OCI-M1 (cell line): ENCODE results near the gene STXBP4.

ENCODE experiments used
- DNase-seq: peaks from one replicate; lab custom pipeline; 2025; lab: John Stamatoyannopoulos, UW

STXBP4 gene

DNA sequence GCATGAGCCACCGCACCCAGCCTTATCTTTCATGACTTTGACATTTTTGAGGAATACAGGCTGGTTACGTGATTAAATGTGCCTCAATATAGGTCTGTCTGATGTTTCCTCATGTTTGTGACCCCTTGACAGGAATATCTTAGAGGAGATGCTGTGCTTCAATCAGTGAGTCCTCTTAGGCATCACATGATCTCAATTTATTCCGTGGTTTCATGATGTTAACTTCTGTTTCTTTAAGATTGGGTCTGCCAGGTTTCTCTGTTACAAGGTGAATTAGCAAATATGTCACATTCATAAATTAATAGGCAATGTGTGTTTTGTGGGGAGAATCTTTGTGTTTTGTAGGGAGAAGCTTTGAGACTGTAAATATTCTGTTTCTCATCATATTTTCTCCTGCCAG lies 3.3 kb downstream of the STXBP4 start:
- no peak for DNase-seq

DNA sequence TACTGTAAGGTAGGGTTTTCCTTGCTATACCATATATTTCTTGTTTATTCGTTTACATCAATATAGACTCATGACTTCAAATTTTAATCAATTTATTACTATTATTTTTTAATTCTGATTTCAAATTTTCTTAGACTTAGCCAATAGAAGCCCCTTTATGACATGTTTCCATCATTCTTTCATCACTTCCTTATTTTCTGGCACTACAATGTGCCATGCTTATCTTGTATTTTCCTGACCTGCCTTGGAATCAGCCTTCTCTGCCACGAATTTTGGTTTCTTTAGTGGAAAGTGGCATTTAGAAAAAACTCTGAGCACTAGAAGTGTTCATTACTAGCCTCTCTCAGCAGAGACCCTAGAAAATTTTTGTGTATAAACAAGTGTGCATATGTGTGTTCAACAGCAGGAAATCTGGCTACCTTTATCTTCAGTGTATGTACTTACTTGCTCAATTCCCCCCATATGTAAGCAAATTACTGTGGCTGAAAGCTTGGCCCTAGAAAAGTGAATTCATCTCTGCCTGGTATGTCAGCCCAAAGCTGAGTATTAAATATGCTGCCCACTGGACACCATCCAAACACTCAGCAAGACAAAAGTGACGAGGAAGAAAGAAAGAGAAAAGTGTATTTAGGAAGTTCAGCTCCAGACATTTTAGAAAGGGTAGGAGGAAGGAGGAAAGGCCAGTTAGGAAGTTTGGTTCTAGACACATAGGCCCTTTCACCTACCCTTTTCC lies 4.0 kb downstream of the STXBP4 start:
- peak; percentile 42 for DNase-seq

DNA sequence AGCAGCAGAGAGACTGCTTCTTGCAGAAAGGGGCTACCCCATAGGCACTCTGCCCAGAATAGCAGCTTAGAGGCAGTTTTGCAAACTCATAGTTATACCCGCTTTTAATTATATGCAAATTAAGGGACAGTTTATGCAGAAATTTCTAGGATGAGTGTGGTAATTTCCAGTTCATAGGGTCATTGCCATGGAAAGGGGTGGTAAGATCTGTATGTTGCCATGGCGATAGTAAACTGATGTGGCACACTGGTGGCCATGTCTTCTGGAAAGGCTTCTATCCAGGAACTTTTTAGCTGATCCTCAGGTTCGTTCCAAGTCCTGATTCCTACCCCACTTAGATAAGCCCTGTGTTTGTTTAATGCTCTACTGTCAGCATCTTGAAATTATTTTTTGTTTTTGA lies 6.2 kb downstream of the STXBP4 start:
- no peak for DNase-seq

DNA sequence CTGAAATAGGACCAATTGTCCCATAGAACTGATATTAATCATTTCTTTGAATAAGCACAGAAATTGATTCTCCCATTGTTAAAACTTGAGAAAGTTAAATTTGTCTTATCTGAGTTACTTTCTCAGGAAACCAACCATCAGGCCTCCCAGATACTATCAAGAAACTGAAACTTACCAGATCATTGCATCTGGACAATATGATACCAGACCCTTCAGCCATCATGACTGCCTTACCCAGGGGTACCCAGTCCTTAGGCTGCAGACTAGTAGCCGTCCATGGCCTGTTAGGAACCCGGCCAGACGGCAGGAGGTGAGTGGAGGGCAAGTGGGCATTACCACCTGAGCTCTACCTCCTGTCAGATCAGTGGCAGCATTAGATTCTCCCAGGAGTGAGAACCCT lies 7.8 kb downstream of the STXBP4 start:
- no peak for DNase-seq

DNA sequence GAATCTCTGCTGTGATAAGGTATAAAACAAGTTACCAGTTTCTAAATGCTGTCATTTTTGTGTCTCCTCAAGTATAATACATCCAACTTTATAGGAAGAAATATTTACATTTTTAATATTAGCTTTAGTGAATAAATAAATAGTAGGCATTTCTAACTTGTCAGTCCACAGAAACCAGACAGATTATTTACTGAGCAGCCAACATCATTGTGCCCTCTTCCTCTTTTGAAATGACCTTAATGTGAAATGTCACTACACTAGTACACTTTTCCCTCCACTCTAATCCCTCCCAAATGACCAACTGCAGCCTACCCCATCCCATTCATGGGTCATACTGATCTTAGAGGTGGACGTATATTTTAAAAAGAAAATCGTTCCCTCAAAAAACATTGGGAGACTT lies 9.2 kb downstream of the STXBP4 start:
- DNase-seq, result peak; percentile 44

DNA sequence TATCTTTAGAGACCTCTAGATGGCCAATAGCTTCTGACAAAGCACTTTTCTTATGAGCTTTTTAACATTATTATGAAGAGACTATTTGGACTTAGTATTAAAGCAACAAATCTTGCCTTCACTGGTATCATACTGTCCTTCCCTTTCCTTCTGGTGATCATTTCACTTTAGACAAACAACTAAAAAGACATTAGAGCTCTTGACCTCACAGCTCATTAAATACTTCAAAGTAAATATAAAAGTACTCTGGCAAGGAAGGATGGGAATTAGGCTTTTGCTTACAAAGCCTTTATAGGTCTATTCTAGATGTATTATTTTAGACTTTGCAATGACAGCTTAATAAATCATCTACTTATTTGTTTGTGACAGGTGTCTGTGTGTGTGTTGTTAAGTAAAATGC lies 11.1 kb downstream of the STXBP4 start:
- DNase-seq, result no peak

DNA sequence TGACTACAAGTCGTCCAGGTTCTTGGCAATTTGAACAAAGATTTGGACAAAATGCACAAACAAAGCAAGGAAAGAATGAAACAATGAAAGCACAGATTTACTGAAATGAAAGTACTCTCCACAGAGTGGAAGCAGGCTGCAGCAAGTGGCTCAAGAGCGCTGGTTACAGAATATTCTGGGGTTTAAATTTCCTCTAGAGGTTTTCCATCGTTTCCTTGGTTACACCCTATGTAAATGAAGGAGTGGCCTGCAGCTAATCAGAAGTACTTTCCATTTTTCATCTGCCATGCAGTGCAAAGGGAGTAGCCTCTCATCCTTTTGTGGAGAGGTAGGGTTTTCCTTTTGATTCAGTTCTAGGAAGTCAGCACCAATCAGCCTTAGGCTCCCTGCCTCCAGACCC lies 11.8 kb downstream of the STXBP4 start:
- peak; percentile 27 for DNase-seq

DNA sequence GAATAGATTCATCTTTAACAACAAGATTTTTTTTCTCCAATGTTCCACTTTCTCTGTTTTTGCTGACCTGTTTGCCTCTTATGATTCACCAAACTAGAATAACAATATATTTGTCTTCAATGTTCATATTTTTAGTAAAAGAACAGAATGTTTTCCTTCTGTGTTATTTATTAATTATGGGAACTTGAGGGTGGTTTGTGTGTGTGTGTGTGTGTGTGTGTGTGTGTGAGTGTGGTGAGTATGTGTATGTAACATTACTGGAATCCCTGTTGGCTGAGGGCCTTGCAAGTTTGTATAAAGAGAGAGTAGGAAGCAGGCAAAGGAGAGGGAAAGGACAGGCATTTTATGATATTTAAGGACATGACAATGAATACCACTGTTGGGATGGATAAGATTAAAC lies 13.8 kb downstream of the STXBP4 start:
- DNase-seq, result no peak

DNA sequence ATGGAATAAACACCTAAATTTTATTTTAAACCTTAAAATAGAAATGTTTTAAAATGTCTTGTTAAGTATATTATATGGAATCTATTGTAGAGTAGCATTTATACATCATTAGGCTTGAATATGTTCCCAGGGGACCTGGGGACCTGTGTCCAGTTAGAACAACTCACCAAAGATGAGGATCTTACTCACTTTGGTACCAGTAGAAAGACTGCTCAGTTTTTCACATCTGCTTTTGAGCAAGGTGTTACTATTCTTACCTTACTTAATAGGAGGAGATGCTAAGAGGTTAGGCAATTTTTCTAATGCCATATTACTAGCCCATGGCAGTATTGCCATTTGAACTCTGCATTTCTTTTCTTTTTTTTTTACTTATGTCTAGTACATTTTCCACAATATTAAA lies 14.7 kb downstream of the STXBP4 start:
- DNase-seq, result no peak

DNA sequence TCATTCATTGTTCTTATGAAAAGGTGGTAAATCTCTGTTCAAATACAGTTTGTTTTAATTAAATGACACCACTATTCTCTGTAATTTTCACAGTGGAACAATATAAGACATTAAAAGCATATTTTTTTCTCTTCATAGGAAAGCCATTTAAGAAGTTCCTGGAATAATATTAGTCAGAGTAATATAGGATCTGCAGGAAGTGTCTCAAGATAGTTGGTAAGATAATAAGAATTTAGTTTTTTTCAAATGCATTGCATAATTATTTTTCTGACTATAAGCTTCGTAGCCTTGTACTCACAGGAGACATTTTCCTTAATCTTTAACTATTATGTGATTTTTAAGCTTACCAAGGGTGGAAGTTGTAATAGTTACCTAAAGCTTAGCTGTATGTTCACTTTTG lies 16.9 kb downstream of the STXBP4 start:
- DNase-seq, result no peak

DNA sequence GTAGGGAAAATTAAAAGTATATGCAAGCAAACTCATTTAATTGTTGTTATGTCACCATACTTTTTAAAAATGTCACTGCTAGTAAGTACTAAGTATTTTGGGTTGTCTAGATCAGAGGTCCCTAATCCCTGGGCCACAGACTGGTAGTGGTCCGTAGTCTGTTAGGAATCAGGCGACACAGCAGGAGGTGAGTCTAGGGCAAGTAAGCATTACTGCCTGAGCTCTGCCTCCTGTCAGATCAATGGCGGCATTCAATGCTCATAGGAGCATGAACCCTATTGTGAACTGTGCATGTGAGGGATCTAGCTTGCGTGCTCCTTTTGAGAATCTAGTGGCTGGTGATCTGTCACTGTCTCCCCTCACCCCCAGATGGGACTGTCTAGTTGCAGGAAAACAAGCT lies 21.6 kb downstream of the STXBP4 start:
- DNase-seq, result no peak

DNA sequence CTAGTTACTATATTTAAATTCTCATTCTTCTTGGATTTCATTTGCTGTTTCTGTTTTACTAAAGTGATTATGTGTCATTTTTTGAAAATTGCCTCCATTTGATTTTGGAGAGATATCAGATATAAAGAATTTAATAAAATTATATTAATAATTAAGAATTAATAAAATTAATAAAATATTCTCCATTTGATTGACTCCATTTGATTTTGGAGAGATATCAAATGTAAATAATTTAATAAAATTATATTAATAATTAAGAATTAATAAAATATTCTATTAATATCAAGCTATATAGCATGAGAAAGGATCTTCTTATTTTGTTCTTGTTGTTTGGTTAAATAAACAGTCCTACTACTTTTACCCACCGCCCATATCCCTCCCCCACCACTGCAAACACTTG lies 23.0 kb downstream of the STXBP4 start:
- no peak for DNase-seq

DNA sequence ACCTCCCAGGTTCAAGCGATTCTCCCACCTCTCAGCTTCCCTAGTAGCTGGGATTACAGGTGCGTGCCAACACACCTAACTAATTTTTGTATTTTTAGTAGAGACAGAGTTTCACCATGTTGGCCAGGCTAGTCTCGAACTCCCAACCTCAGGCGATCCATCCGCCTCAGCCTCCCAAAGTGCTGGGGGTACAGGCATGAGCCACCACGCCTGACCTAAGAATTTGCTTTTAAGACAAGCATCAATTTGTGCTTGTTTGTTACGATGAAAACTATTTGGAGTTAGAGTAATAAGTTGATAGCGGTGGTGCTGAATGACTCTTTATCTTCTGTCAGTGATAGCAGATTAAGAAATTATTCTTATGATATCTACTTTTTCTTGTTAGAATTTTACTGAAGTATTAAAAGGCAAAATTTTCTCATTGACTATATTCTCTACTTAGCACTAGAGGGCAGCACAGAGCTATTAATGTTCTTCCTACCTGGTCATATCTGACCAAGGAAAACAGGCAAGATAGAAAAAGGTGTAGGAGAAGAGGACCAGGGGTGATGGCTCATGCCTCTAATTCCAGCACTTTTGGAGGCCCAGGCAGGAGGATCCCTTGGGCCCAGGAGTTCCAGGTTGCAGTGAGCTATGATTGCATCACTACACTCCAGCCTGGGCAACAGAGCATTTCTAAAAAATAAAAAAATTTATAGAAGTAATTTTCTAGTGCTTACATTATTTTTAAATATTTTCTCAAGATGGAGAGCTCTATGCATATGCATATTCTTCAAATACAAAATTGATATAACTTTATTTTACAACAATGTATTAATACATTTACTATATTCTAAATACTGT lies 24.5 kb downstream of the STXBP4 start:
- DNase-seq, result peak; percentile 70

DNA sequence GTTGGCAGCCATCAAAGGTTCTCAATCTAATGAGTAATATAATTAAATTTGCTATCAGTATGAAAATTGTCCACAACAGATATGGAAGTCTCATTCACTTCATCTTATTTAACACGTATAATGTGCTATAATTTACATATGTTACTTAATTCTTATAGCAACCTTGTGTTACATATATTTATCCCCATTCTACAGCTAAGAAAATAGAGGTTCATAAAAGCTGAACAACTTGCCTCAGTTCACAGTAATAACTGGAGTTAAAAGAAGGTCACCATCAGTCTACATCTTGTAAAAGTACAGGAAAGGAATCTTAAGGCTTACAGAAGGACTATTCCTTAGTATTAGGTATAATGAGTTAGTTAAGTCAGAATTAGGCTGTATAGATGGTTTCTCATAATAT lies 27.9 kb downstream of the STXBP4 start:
- no peak for DNase-seq

DNA sequence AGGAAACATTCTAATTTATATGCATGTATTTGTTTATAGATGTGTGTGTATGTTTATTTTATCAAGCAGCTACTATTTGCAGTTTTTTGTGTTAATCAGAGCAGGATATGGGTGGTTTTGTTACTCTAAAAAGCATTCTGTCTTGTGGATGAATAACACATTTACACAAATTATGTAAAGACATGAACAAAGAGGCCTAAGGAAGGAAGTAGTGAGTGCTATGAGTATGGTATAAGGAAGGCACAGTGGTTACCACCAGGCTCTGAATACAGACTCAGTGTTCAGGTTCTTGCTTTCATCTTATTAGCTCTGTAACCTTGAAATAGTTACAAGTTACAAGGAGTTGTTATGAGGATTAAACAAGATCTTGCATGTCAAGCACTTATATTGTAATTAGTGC lies 33.9 kb downstream of the STXBP4 start:
- DNase-seq, result no peak

DNA sequence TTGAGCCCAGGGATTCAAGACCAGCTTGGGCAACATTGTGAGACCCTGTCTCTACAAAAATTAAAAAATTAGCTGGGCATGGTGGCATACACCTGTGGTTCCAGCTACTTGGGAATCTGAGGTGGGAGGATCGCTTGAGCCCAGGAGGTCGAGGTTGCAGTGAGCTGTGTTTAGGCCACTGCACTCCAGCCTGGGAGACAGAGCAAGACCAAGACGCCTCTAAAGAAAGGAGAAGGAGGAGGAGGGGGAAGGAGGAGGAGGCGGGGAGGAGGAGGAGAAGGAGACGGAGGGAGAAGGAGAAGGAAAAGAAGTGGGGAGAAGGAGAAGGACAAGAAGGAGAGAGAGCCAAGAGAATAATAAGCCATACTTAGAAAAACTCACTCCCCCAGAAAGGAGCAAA lies 35.9 kb downstream of the STXBP4 start:
- DNase-seq, result no peak

DNA sequence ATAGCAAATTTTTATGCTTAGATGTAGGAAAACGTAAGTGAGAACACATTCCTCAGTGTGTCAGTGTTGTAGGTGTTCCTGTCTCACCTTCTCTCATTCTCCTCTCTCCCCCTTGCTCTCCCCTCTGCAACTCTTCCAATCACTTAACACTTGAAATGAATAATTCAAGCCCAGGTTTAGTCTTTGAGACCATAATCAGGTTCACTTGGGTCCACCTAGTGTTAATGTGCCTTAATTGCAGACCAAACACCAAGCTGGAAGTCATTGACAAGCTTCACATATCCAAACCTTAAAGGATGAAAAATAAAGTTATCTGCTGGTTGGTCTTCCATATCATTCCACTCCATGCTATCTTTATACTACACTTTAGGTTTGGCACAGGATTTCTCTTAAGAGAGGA lies 37.0 kb downstream of the STXBP4 start:
- peak; percentile 58 for DNase-seq

DNA sequence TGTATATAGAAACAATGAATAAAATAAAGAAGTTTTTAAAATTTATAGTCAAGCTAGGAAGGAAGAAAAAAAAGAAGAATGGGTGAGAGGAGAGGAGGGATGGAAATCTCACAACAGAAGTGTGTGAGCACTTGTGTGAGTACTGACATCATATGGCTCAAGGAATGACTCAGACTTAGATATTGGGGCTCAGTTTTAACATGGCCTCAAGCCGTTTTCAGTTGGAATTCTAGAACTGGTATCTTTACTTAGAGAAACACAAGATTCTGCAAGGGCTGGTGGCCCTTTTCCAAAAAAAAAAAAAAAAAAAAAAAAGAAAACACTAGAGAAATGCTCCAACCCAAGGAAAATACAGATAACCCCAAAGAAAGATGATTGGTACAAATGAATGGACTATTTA lies 55.1 kb downstream of the STXBP4 start:
- no peak for DNase-seq

DNA sequence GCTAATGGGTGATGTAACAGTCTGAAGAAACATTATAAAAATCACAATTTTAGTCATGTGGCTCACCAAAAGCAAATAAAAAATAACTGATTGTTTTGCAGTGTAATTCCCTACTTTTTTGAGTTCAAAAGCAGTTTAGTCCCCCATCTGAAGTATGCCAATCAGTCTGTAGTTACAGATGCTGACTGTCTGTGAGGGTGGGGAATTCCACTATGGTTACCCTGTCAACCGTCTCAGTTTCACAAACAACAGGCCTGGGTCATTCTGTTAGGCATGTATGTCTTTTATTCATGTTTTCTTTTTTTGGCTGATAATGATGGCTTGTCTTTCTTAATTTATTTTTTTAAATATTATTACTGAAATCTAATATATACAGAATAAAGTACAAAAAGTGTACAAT lies 69.3 kb downstream of the STXBP4 start:
- DNase-seq, result no peak

DNA sequence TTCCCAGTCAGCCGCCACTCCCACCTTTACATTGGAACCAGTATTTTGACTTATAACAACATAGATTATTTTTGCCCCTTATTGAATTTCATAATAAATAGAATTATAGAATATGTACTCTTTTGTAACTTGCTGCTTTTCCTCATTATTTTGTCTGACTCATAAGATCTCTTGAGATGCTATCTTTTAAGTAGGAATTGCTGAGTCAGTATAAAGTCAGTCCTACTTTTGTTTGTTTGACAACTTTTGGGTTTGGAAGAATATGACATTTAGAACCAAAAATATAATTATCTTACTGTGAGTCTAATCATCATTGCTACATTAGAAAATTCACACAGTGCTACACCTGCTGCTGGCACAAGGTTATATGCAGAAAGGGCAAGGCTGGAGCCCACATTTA lies 69.7 kb downstream of the STXBP4 start:
- no peak for DNase-seq

DNA sequence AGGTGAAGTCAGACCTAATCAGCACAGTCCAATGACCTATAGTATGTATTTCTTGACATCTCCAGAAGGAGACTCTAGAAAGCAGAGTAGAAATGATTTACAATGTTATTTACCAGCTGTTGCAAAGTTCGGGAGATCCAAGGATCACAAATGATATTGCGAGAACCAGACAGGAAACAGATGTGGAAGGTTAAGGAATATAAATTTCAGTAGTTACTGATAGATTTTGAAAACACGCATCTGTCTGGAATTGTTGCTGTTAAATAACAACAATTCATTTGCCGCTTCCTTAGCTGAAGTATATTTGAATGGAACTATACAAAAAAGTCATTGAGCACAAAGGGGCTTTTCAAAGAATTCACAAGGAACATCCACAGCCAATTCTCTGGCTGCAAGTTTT lies 72.0 kb downstream of the STXBP4 start:
- no peak for DNase-seq

DNA sequence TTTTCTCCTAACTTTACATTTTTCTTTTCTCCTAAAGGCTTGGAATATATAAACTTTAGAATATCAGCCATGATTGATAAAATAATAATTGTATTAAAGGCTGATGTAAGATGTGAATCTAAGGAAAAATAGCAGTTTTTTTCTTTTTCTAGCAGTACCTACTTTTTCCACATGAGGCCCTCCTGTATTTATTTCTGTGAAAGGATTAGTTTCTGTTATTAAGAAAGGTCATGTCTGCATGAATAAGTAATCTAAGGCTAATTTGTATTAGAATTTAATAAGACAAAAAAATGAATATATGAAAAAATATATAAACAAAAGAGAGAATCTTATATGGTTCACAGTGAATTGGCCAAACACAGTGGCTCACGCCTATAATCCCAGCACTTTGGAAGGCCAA lies 85.3 kb downstream of the STXBP4 start:
- peak; percentile 30 for DNase-seq

DNA sequence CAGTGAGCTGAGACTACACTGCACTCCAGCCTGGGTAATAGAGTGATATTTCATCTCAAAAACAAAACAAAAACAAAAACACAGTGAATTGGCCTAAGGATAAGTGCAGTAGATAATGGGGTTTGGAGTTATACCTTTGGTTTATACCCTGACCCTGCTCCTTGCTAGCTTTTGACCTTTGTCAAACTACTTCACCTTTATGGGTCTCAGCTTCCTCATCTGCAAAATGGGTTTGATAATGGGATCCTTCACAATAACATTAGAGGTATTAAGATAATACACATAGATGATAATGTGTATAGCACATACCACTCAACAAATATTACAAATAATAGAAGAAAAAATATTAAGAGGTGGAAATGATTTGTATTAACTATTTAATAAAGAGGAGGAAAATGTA lies 85.9 kb downstream of the STXBP4 start:
- DNase-seq, result no peak

DNA sequence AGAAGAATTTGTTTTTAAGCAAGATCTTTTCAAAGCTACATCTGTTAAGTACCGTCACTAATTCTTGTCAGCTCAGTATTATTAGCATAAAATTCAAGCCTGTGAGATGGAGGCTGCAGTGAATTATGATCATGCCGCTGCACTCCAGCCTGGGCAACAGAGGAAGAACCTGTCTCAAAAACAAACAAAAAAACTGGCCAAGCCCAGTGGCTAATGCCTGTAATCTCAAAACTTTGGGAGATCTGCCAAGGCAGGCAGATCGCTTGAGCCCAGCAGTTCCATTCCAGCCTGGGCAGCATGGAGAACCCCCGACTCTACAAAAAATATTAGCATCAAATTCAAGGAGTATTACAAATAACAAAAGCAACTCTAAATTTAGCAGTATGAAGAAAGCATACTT lies 88.0 kb downstream of the STXBP4 start:
- no peak for DNase-seq
